ENCODE data around the gene RGS10. TPM values are rescaled to one million over a fixed set of nuclear protein-coding genes. Genes with fewer than 3 reads are reported as not detected.

RGS10 gene
- total RNA-seq, 1 donor from 2014 or later, result 39.7 TPM

GRCh38 chr10:119500123-119500795, 42.3 kb downstream of the RGS10 start:
- Histone ChIP-seq H3K9ac (ENCODE audit: low read depth in 1 of 3, low read length in 3 of 3) (no peak overlapping the region), H3K27me3 (ENCODE audit: control insufficient read depth in 3 of 3, insufficient read depth in 3 of 3, low read length in 3 of 3) (peaks cover 0 to 3% (median 0%) of the 10 kb centered on the region in 3 donors), H3K4me1 (ENCODE audit: control insufficient read depth in 3 of 3, insufficient read depth in 3 of 3, low read length in 3 of 3) (peaks cover 3 to 5% (median 3%) of the 10 kb centered on the region in 3 donors), H3K27ac (ENCODE audit: low read depth, low read length) (no peak overlapping the region), H3K36me3 (ENCODE audit: control insufficient read depth in 3 of 3, insufficient read depth in 3 of 3, low read length in 3 of 3) (peaks cover 0 to 4% (median 0%) of the 10 kb centered on the region in 3 donors), H3K4me3 (ENCODE audit: low read length in 3 of 3) (no peak overlapping the region), H3K9me3 (ENCODE audit: control insufficient read depth in 3 of 3, low read length in 3 of 3) (no peaks in the 10 kb centered on the region)

- Histone ChIP-seq H3K27ac (ENCODE audit: low read depth, low read length) (no peak overlapping the region), H3K9me3 (ENCODE audit: control insufficient read depth in 3 of 3, low read length in 3 of 3) (no peaks in the 10 kb centered on the region), H3K27me3 (ENCODE audit: control insufficient read depth in 3 of 3, insufficient read depth in 3 of 3, low read length in 3 of 3) (peaks cover 0 to 3% (median 0%) of the 10 kb centered on the region in 3 donors), H3K4me3 (ENCODE audit: low read length in 3 of 3) (no peak overlapping the region), H3K4me1 (ENCODE audit: control insufficient read depth in 3 of 3, insufficient read depth in 3 of 3, low read length in 3 of 3) (peaks cover 2 to 5% (median 2%) of the 10 kb centered on the region in 3 donors), H3K9ac (ENCODE audit: low read depth in 1 of 3, low read length in 3 of 3) (no peak overlapping the region), H3K36me3 (ENCODE audit: control insufficient read depth in 3 of 3, insufficient read depth in 3 of 3, low read length in 3 of 3) (peaks cover 0 to 4% (median 0%) of the 10 kb centered on the region in 3 donors)
Measured at GRCh38 chr10:119499677-119500002, 42.9 kb downstream of the RGS10 start.

GRCh38 chr10:119498889-119499676, 43.4 kb downstream of the RGS10 start:
- H3K4me3 ChIP-seq (ENCODE audit: low read length in 3 of 3), result no peak overlapping the region
- H3K9me3 ChIP-seq (ENCODE audit: control insufficient read depth in 3 of 3, low read length in 3 of 3), result no peaks in the 10 kb centered on the region
- H3K36me3 ChIP-seq (ENCODE audit: control insufficient read depth in 3 of 3, insufficient read depth in 3 of 3, low read length in 3 of 3), result peaks cover 0 to 4% (median 0%) of the 10 kb centered on the region in 3 donors
- H3K27ac ChIP-seq (ENCODE audit: low read depth, low read length), result no peak overlapping the region
- H3K4me1 ChIP-seq (ENCODE audit: control insufficient read depth in 3 of 3, insufficient read depth in 3 of 3, low read length in 3 of 3), result peaks cover 4 to 8% (median 5%) of the 10 kb centered on the region in 3 donors
- H3K9ac ChIP-seq (ENCODE audit: low read depth in 1 of 3, low read length in 3 of 3), result no peak overlapping the region
- H3K27me3 ChIP-seq (ENCODE audit: control insufficient read depth in 3 of 3, insufficient read depth in 3 of 3, low read length in 3 of 3), result peaks cover 0 to 3% (median 0%) of the 10 kb centered on the region in 3 donors

- no peak overlapping the region for H3K4me3 ChIP-seq (ENCODE audit: low read length in 3 of 3)
- H3K9ac ChIP-seq (ENCODE audit: low read depth in 1 of 3, low read length in 3 of 3), result no peak overlapping the region
- no peaks in the 10 kb centered on the region for H3K9me3 ChIP-seq (ENCODE audit: control insufficient read depth in 3 of 3, low read length in 3 of 3)
- H3K27ac ChIP-seq (ENCODE audit: low read depth, low read length), result no peak overlapping the region
- H3K27me3 ChIP-seq (ENCODE audit: control insufficient read depth in 3 of 3, insufficient read depth in 3 of 3, low read length in 3 of 3), result peaks cover 0 to 3% (median 0%) of the 10 kb centered on the region in 3 donors
- H3K4me1 ChIP-seq (ENCODE audit: control insufficient read depth in 3 of 3, insufficient read depth in 3 of 3, low read length in 3 of 3), result peaks cover 7 to 12% (median 9%) of the 10 kb centered on the region in 3 donors
- peaks cover 0 to 4% (median 0%) of the 10 kb centered on the region in 3 donors for H3K36me3 ChIP-seq (ENCODE audit: control insufficient read depth in 3 of 3, insufficient read depth in 3 of 3, low read length in 3 of 3)
Measured at GRCh38 chr10:119497243-119497642, 45.3 kb downstream of the RGS10 start.

GRCh38 chr10:119496273-119496672, 46.2 kb downstream of the RGS10 start:
- Histone ChIP-seq H3K27me3 (ENCODE audit: control insufficient read depth in 3 of 3, insufficient read depth in 3 of 3, low read length in 3 of 3) (peaks cover 0 to 3% (median 0%) of the 10 kb centered on the region in 3 donors), H3K9ac (ENCODE audit: low read depth in 1 of 3, low read length in 3 of 3) (no peak overlapping the region), H3K36me3 (ENCODE audit: control insufficient read depth in 3 of 3, insufficient read depth in 3 of 3, low read length in 3 of 3) (peaks cover 0 to 4% (median 0%) of the 10 kb centered on the region in 3 donors), H3K4me3 (ENCODE audit: low read length in 3 of 3) (no peak overlapping the region), H3K4me1 (ENCODE audit: control insufficient read depth in 3 of 3, insufficient read depth in 3 of 3, low read length in 3 of 3) (peaks cover 7 to 12% (median 9%) of the 10 kb centered on the region in 3 donors), H3K9me3 (ENCODE audit: control insufficient read depth in 3 of 3, low read length in 3 of 3) (no peaks in the 10 kb centered on the region), H3K27ac (ENCODE audit: low read depth, low read length) (no peak overlapping the region)

GRCh38 chr10:119495545-119495944, 47.0 kb downstream of the RGS10 start:
- Histone ChIP-seq H3K27me3 (ENCODE audit: control insufficient read depth in 3 of 3, insufficient read depth in 3 of 3, low read length in 3 of 3) (peaks cover 0 to under 1% (median 0%) of the 10 kb centered on the region in 3 donors), H3K36me3 (ENCODE audit: control insufficient read depth in 3 of 3, insufficient read depth in 3 of 3, low read length in 3 of 3) (peaks cover 0 to 4% (median 0%) of the 10 kb centered on the region in 3 donors), H3K27ac (ENCODE audit: low read depth, low read length) (peak overlapping the region; percentile 19)

GRCh38 chr10:119495021-119495505, 47.5 kb downstream of the RGS10 start:
- Histone ChIP-seq H3K4me3 (ENCODE audit: low read length in 3 of 3) (no peak overlapping the region), H3K4me1 (ENCODE audit: control insufficient read depth in 3 of 3, insufficient read depth in 3 of 3, low read length in 3 of 3) (peaks cover 7 to 12% (median 9%) of the 10 kb centered on the region in 3 donors), H3K27ac (ENCODE audit: low read depth, low read length) (peak overlapping the region; percentile 19), H3K36me3 (ENCODE audit: control insufficient read depth in 3 of 3, insufficient read depth in 3 of 3, low read length in 3 of 3) (peaks cover 0 to 4% (median 0%) of the 10 kb centered on the region in 3 donors), H3K9ac (ENCODE audit: low read depth in 1 of 3, low read length in 3 of 3) (no peak overlapping the region), H3K9me3 (ENCODE audit: control insufficient read depth in 3 of 3, low read length in 3 of 3) (no peaks in the 10 kb centered on the region), H3K27me3 (ENCODE audit: control insufficient read depth in 3 of 3, insufficient read depth in 3 of 3, low read length in 3 of 3) (no peaks in the 10 kb centered on the region)

More at GRCh38 chr10:119495545-119495944, 47.0 kb downstream of the RGS10 start:
- Histone ChIP-seq H3K9me3 (ENCODE audit: control insufficient read depth in 3 of 3, low read length in 3 of 3) (no peaks in the 10 kb centered on the region), H3K9ac (ENCODE audit: low read depth in 1 of 3, low read length in 3 of 3) (no peak overlapping the region), H3K4me3 (ENCODE audit: low read length in 3 of 3) (no peak overlapping the region), H3K4me1 (ENCODE audit: control insufficient read depth in 3 of 3, insufficient read depth in 3 of 3, low read length in 3 of 3) (peaks cover 7 to 12% (median 9%) of the 10 kb centered on the region in 3 donors)

- Histone ChIP-seq H3K9me3 (ENCODE audit: control insufficient read depth in 3 of 3, low read length in 3 of 3) (no peaks in the 10 kb centered on the region), H3K27me3 (ENCODE audit: control insufficient read depth in 3 of 3, insufficient read depth in 3 of 3, low read length in 3 of 3) (no peaks in the 10 kb centered on the region), H3K9ac (ENCODE audit: low read depth in 1 of 3, low read length in 3 of 3) (no peak overlapping the region), H3K4me1 (ENCODE audit: control insufficient read depth in 3 of 3, insufficient read depth in 3 of 3, low read length in 3 of 3) (peaks cover 7 to 12% (median 11%) of the 10 kb centered on the region in 3 donors), H3K27ac (ENCODE audit: low read depth, low read length) (peak overlapping the region; percentile 19), H3K36me3 (ENCODE audit: control insufficient read depth in 3 of 3, insufficient read depth in 3 of 3, low read length in 3 of 3) (peaks cover 0 to 2% (median 0%) of the 10 kb centered on the region in 3 donors), H3K4me3 (ENCODE audit: low read length in 3 of 3) (no peak overlapping the region)
Measured at GRCh38 chr10:119494236-119495020, 48.1 kb downstream of the RGS10 start.

- Histone ChIP-seq H3K36me3 (ENCODE audit: control insufficient read depth in 3 of 3, insufficient read depth in 3 of 3, low read length in 3 of 3) (no peaks in the 10 kb centered on the region), H3K27ac (ENCODE audit: low read depth, low read length) (no peak overlapping the region), H3K9me3 (ENCODE audit: control insufficient read depth in 3 of 3, low read length in 3 of 3) (no peaks in the 10 kb centered on the region), H3K27me3 (ENCODE audit: control insufficient read depth in 3 of 3, insufficient read depth in 3 of 3, low read length in 3 of 3) (no peaks in the 10 kb centered on the region), H3K4me3 (ENCODE audit: low read length in 3 of 3) (no peak overlapping the region), H3K9ac (ENCODE audit: low read depth in 1 of 3, low read length in 3 of 3) (no peak overlapping the region), H3K4me1 (ENCODE audit: control insufficient read depth in 3 of 3, insufficient read depth in 3 of 3, low read length in 3 of 3) (peaks cover 7 to 12% (median 12%) of the 10 kb centered on the region in 3 donors)
Measured at GRCh38 chr10:119493155-119493554, 49.4 kb downstream of the RGS10 start.

Measured in skeletal muscle tissue (tissue), 4 donors.